GM18498 (cell line): Measurements from ENCODE around the gene SCARB1.

Experiments
- ATAC-seq: cut with Tn5 transposase; IDR thresholded peaks from one replicate; pipeline ENCODE4 v1.9.1; 2021; ENCODE audit warnings: mild to moderate bottlenecking, moderate library complexity; ENCODE audit not compliant: unreplicated experiment

The SCARB1 gene

DNA sequence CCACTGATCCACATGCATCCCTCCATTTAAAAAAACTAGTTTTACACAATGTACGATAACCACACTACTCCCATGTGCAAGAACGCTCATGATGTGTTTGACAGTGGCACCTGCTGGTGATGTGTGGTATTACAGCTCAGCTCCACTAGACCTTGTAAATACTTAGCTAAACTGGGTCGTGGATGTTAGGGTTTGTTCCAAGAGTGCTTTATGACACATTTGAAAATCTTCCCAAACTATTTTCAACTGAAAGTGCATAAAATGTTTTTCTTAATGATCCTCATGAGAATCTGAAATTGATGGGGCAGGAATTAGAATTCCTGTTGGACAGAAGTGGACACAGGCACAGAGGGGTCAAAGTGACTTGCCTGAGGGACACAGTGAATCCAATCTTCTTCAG, 99.2 kb downstream of the SCARB1 start:
- ATAC-seq, result no peak

GRCh38 chr12:124763594-124763979, 100.1 kb downstream of the SCARB1 start:
- no peak for ATAC-seq

GRCh38 chr12:124762791-124763593, 100.7 kb downstream of the SCARB1 start:
- ATAC-seq, result no peak

GRCh38 chr12:124762384-124762783, 101.3 kb downstream of the SCARB1 start:
- ATAC-seq, result no peak

- no peak for ATAC-seq
Measured at GRCh38 chr12:124761871-124762270, 101.8 kb downstream of the SCARB1 start.

DNA sequence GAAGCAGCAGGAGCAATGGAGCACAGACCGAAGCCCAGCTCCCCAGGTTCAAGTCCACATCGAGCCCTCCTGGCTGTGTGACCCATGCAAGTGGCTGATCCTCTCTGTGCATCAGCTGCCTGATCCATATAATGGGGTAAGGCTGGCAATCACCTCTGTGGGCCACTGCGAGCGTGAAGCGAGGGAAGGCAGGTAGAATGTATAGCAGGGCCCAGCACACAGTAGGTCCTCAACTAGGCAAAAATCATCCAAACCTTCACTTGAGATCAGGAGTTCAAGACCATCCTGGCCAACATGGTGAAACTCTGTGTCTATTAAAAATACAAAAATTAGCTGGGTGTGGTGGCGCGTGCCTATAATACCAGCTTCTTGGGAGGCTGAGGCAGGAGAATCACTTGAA, 102.6 kb downstream of the SCARB1 start:
- no peak for ATAC-seq

DNA sequence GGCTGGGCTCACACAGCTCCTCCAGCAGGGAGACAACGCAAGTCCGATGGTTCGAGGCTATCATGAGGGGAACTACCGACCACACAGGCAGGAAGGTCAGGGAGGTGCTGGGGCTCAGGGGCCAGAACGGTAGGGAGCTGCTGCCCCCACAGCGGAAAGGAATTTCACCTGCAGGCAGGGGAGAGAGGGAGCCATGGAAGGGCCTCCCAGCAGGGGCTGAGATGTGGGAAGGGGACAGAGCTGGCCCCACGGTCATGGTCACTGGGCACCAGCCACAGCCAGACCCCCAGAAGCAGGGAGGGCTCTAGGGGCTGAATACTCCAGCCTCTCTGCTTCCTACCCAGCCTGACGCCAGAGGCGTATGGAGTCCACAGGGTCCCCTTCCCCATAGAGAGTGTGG, 103.1 kb downstream of the SCARB1 start:
- ATAC-seq, result no peak

DNA sequence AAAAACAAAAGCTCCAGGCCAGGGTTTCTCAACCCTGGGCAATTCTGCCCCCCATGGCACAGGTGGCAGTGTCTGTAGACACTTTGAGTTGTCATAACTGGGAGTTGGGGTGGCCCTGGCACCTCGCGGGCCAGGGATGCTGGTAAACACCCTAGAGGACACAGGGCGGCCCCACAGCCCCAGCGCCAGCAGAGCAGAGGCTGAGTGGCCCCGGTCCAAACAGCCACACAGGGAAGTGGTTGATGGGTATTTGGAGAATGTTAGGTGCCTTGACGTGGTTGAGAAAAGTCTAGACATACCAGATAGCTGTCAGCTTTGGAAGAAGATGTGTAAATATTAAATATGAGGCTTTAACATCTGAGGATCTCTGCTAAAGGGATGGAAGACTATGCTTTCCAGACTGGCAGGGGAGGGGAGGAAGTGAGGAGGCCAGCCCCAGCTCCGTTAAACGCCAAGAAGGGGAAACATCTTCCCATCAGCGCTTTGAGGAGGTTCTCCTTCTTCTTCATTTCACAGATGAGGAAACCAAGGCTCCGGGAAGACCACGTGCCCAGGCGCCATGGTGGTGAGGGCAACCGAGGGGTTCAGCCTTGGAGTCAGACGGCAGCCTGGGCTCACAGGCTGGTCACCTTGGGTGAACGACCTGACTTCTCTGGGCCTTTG, 103.7 kb downstream of the SCARB1 start:
- no peak for ATAC-seq

- no peak for ATAC-seq
Measured at GRCh38 chr12:124758266-124759220, 105.1 kb downstream of the SCARB1 start.

DNA sequence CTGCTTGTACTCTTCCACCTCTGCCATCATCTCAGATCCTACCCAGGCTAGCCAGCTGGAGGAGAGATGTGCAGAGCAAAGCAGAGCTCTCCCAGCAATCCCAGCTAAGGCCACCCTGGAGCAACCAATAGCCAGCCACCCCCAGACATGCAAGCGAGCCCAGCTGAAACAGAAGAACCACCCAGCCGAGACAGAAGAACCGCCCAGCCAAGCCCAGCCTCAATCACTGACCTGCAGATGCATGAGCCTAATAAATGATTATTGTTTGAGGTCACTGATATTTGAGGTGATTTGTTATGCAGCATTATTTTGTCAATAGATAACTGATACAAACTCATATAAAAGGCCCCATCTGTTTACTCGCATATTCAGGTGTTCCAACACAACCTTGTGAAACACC, 106.3 kb downstream of the SCARB1 start:
- ATAC-seq, result no peak

- ATAC-seq, result no peak
Measured at GRCh38 chr12:124756760-124757159, 106.9 kb downstream of the SCARB1 start.

DNA sequence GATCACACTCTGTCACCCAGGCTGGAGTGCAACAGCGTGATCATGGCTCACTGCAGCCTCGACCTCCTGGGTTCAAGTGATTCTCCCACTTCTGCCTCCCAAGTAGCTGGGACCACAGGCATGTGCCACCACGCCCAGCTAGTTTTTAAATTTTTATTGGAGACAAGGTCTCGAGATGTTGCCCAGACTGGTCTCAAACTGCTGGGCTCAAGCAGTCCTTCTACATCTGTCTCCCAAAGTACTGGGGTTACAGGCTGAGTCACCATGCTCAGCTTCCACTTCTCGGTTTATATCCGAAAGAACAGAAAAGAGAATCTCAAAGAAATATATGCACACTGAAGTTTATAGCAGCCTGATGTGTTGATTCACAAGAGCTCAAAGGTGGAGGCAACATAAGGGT, 107.5 kb downstream of the SCARB1 start:
- no peak for ATAC-seq

GRCh38 chr12:124755801-124756148, 107.9 kb downstream of the SCARB1 start:
- ATAC-seq, result no peak

- no peak for ATAC-seq
Measured at GRCh38 chr12:124754949-124755800, 108.5 kb downstream of the SCARB1 start.

GRCh38 chr12:124754491-124754890, 109.2 kb downstream of the SCARB1 start:
- ATAC-seq, result no peak

DNA sequence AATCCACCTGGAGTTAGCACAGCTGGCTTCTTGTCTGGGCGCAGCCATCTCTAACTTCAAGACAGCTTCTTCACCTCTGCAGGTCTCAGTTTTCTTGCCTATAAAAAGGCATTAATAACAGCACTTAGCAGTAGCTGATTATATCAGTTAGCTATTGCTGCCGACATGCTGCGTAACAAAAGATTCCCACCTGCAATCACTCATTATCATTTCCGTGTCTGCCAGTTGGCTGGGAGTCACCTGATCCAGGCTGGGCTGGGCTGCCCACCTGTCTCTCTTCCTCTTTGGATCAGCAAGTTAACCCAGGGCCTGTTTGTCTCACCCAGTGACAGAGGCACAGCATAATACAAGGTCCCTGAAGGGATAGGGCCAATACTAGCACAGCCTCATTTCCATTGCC, 109.7 kb downstream of the SCARB1 start:
- no peak for ATAC-seq

DNA sequence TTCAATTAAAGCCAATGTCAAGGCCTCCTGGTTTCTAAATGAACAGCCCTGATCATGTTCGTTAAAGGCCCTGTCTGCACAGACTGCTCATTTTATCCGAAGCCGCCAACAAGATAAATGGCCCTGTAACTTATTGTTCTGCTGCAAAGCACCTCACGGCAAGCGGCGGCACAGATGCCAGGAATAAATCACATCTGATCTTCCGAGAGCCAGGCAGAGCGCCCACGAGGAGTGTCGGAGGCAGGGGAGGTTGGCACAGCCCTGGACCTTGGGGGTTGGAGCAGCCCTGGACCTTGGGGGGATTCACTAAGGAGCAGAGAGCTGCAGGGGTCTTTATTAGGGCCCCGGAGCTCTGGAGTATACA, 110.5 kb downstream of the SCARB1 start:
- no peak for ATAC-seq

- ATAC-seq, result no peak
Measured at GRCh38 chr12:124752437-124753227, 111.0 kb downstream of the SCARB1 start.

DNA sequence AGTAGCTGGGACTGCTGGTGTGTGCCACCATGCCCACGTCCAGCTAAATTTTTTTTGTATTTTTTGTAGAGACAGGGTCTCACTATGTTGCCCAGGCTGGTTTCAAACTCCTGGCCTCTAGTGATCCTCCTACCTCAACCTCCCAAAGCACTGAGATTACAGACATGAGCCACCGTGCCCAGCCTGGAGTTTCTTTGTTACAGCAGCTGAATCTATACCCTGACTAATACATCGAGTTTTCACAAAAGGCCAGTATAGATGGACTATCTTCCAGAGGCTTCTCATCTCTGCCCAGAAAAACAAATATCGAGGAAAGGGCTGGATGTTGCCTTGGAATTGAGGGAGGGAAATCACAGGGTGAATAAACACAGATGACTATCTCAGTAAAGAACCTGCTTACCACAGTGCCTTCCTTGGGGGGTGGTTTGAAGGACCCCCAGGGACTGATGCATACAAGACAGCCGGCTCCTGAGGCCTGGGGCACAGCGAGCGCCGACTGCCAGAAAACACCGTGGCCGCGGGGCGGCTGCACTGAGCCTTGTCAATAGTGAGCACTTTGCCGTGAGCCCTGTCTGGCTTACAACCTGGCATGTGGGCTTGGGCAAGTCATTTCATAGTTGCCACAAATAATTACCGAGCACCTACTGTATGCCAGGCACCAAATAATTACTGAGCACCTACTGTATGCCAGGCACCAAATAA, 111.9 kb downstream of the SCARB1 start:
- no peak for ATAC-seq
